Activated CD8-positive, alpha-beta memory T cell treated with anti-CD3 and anti-CD28 coated beads for 48 hours (primary cell): Measurements from ENCODE around the gene PCAT7.
"Not testable (repeated sequence)": the region's sequence is repeated elsewhere in the genome, so short reads cannot be mapped to it uniquely, and the experiment has no call there.

ENCODE experiments used
- DNase-seq, 3 experiments: peaks; one replicate each; pipeline ENCODE4 v3.0.0-alpha.2; 2020; ENCODE audit warnings: low read depth in 2 of 3, low spot score in 2 of 3

Gene PCAT7

GRCh38 chr9:94560237-94560636 is 5.4 kb downstream of the PCAT7 start:
- DNase-seq: no peak

GRCh38 chr9:94563548-94563947 is 8.7 kb downstream of the PCAT7 start:
- no peak for DNase-seq

- not testable (repeated sequence) for DNase-seq
Measured at GRCh38 chr9:94564279-94564678, 9.4 kb downstream of the PCAT7 start.

DNA sequence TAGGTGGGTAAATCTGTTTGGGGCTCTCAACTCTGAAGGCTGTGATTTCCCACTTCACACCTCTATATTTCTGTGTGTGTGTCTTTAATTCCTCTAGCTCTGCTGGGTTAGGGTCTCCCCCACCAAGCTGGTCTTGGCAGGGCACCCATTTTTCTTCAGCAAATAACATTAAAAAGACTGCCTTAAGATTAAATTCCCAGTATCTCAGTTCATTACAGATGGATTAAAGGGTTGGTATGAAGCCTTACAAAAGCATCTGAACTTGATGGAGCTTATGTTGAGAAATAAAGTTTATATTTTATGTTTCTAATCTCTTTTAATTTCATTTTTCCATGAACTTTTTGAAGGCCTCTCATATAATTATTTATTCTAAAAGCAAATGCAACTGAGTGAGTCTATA is 11.7 kb downstream of the PCAT7 start:
- DNase-seq: no peak

DNA sequence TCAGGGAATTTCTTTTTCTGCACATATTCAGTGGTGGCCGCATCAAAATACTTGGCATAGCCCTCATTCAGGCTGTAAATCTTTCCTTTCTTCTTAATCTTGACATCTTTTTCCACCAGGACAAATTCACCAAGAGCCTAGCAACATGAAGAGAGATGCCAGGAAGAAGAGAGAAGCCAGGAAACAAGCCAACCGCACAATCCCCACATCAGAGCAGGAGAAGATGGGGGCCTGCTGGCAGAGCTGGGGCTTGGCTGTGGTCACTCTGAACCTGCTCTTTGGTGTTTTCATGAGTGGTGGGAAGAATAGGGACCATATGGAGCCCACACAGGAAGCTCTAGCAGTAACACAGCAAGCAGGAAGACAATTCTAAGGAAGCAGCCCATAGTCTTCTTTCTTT is 12.4 kb downstream of the PCAT7 start:
- no peak for DNase-seq

DNA sequence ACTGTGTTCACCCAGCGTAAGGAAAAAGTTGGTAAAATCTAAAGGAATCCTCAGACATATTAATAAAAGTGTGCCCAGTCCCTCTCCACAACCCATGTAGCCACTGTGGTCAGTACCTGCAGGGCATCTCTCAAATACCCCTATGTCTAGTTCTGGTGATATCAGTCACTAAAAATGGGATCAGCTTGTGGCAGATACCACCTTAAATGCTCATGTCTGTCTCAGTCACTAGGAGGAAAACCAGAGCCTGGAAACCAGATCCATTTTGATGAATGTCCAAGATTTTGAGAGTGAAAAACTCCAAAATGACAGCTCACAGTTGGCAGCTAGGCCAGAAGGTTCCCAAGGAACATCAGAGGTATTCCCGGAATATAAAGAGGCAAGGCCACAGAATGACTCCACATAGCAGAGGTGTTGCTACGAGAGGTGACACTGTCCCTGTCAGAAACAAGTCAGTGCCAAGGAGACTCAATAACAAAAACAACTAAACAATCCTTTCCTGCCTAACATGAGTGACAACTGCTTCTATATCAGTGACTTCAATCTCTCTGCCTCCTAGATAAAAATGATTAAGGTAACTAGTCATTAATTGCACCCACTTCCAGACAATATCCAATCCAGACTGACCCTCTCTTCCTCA is 13.5 kb downstream of the PCAT7 start:
- DNase-seq: no peak

GRCh38 chr9:94568972-94569712 is 14.3 kb downstream of the PCAT7 start:
- DNase-seq: no peak

DNA sequence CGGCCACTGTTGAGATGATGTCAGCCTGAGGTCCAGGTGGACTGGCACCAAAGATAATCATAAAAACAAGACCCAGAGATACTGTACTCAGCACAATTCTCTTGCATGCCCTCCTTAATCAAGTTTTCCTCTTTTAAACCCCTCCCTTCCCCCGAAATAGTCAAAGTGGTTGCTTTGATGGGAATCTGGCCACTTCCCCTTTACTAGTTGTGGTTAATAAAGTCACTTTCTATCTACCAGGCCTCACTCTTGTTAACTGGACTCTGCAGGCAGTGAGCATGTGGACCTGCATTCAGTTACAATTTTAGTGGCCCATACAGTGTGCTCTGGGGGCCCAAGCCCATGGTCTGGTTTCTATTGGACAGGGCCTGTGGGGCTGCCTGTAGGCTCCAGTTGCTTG is 21.2 kb downstream of the PCAT7 start:
- DNase-seq: no peak

DNA sequence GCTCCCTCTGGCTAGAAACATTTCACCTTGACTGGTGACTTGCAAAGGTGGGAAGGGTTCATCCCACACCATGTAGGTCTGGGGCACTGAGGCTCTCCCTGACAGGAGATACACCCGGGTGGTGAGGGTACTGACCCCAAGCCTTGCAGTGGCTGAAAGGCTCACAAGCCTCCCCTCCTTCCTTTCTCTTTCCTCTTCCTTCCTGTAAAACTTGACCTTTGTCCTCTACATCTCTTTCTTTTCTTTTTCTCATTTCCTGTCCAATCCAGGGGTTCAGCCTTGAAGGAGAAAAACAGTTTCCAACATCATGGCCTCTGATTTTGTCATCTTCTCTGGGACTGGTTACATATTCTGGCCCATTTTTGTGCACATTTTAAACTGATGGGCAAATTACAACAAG is 22.2 kb downstream of the PCAT7 start:
- no peak for DNase-seq

DNA sequence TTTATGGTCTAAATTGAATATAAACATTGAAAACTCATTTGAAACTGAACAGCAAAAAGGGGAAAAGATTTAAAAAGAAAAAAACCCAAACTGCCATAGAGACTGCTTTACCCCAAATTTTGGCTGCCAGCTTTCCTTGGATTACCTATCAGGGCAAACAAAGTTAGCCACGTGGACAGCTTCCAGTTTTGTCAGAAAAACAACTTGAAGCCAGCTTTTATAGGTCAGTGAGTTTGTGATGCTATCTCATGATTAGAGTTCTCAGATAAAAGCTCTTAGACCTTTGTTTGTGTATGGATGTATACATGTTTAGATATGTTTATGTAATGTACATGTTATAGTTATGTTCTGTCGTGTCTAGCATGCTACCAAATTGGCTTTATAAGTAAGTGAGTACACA is 22.7 kb downstream of the PCAT7 start:
- no peak for DNase-seq

GRCh38 chr9:94581728-94582127 is 26.8 kb downstream of the PCAT7 start:
- DNase-seq: no peak

GRCh38 chr9:94584555-94584954 is 29.7 kb downstream of the PCAT7 start:
- DNase-seq: no peak

DNA sequence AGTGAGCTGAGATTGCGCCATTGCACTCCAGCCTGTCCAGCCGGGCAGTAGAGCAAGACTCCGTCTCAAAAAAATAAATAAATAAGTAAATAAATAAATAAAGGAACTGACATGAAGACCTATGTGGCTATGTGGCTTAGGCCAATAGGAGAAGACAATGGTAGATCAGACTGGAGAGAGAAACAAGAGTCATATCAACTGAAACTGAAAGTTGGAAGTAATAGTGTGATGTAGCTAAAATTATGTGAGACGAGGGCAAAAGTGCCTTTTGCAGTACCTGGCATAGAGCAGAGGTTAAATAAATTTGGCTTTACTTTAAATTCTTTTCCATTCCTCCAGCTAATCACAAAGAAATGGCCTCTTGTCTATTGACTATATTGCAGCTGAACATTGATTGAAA is 31.4 kb downstream of the PCAT7 start:
- no peak for DNase-seq

DNA sequence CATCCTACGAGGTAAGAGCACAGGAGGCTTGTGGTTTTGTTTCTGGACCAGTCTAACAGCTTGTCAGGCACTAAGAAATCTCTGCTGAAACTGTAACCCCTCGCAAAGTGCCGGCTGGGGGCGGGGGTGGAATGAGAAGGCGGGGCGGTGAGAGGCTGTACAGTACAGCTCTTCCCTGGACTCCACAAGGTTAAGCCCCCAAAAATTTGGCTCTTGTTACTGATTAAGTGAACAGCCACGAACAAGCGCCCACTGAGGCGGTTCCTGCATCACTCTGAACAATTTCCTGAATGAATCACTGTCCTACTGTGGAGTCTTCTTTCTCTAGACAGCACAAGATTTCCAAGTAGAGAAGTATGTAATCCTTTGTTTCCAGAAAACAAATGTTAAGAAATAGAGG is 31.9 kb downstream of the PCAT7 start:
- DNase-seq: no peak

GRCh38 chr9:94588681-94589080 is 33.8 kb downstream of the PCAT7 start:
- DNase-seq: no peak

GRCh38 chr9:94591046-94591545 is 36.2 kb downstream of the PCAT7 start:
- not testable (repeated sequence) for DNase-seq

GRCh38 chr9:94591876-94592275 is 37.0 kb downstream of the PCAT7 start:
- DNase-seq: no peak

DNA sequence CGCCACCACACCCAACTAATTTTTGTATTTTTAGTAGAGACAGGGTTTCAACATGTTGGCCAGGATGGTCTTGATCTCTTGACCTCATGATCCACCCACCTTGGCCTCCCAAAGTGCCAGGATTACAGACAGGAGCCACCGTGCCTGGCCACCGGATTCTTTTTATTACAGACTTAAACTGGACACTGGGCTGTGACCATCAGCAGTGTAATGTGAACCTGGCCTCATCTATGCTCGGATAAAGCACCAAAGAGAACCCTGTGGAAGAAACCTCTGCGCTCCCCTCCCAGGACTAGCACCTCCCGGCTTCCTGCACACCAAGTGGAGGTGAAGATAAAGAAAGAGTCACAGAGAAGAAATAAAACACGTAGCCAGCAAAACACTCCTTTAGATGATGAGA is 37.8 kb downstream of the PCAT7 start:
- not testable (repeated sequence) for DNase-seq

DNA sequence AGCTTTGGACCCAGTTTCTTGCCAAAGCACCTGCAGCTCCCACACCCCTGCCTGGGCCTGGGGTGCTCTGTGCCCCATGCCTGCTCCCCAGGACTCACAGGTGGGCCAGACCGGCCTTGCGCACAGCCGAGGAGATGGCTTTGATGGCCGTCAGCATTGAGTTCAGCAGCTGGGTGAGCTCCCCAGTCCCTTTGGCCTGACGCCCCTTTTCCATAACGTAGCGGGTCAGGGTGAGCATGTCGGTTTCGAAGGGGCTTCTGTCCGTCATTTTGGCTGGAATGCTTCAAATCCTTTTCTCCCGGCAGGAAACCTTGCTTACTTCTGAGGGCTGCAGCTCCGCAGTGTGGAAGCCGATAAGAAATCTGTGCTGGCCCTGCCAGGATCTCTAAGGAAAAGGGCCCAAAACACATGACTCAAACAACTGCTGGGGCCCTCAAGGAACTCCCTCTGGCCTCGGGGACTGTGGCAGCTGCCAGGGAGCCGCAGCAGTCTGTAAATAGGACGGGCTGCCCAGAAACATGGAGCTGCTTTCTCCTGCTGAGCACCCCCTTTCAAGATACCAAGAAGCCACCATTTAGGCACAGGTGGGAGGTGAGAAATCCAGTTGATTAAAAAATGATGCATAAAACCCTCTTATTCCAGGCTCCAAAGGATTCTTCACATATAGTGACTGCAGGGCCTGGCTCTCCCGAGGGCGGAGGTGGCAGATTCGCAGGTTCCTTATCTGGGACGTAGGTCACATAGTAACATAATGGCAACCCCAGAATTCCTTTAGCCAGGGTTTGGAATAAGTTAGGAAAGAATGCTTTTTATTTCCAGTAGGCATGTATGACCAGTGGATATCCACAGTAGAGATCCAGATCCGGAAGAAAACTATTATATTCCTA is 38.8 kb downstream of the PCAT7 start, which contains the start of gene FBP2:
Gene FBP2 (minus strand): TSS at position 366 of the 887 bp plus-strand sequence. CDS start 98 bp downstream, at position 268.
- DNase-seq: no peak

GRCh38 chr9:94599102-94599501 is 44.2 kb downstream of the PCAT7 start:
- DNase-seq: no peak

DNA sequence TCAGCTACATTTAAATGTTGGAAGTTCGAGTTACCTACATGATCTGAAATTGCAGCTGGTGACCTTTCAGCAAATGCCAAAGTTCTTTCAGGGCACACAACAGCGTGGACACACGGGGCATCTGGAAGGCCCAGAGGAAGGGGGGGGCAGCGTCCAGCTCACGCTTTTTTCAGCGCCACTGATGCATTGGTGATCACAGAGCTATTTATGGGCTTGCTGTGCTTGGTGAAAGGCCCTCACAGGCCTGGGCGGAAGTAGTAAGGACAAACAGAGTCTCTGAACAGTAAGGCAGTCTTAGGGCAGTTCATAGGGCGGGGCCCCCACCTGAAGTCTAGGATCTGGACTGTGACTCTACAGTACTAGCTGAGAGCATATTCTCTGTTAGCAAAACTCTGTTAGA is 45.4 kb downstream of the PCAT7 start:
- DNase-seq: no peak

DNA sequence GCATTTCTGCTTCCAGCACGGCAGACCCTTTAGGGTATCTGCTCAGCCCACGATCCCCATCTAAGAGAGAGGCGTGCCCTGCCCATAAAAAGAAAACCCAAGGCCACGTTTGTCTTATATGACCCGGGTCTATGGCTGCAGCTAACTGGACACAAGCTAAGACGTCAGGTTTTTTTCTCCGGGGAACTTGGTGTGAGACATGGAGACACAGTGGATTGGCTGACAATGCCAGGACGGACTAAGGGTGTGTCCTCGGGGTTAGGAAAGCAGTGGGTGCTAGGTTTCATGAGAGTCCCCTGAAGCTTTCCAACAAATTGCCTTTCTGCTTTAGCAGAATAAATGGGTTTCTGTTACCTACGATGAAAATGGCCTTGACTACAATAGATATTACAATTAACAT is 45.8 kb downstream of the PCAT7 start:
- no peak for DNase-seq
